Measurements from ENCODE around the gene S100A14.
A peak's percentile ranks its signal among the peaks of the same experiment; 100 is the strongest.

Gene S100A14

DNA sequence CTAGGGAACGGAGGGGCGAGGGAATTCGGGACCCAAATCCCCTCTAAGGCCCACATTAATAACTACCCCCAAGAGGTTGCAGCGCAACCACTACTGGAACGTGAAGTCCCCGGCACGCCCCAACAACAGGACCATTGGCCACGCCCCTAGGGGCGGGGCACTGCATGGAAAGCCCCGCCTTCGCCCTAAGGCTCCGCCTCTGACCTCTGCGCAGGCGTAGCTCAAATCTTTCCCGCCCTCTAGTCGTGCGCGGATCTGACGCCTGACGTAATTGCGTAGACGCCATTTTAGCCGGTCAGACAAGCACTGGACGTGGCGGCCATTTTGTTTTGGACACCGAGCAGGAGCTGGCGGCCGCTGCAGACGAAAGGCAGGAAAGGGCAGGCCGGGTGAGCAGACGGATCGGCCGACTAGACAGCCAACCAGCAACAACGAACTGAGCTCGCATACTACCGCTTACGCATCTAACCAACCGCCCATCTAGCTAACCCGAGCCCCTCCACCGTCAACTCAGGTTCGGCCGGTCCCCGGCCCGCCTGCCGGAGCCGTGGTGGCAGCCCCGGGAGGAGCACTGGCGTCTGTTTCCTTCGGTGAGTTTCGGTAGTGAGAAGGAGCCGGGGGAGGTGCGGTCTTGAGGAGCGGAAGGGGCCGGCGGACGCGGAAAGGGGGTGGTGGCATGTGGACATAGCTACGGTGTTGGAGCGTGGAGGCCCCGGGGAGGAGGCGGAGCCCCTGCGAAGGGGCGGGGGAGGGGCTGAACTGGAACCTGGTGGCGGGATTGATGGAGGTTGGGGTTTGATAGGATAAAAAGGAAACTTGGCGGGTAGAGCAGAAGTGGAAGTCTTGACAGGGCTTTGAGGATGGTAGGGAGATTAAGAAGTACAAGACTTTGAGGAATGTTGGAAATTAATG lies 17.9 kb upstream of the S100A14 start, which contains the start of gene CHTOP:
CHTOP (plus strand) TSS at position 313 of the 912 bp plus-strand sequence. CDS start 2,523 bp downstream, outside the sequence.
- WGBS (ENCODE audit: extremely low coverage, insufficient coverage, insufficient read length), result no CpG with 5 or more reads among the region's 65 CpGs
- Histone ChIP-seq H3K4me3 (ENCODE audit: low read depth, low read length) (peak within 1 kb of the TSS; percentile 90), H3K4me2 (ENCODE audit: low read length) (peak within 1 kb of the TSS; percentile 75), H4K8ac (ENCODE audit: low read depth, low read length) (peak within 1 kb of the TSS; percentile 100), H3K9ac (ENCODE audit: low read length) (peak within 1 kb of the TSS; percentile 98), H3K14ac (ENCODE audit: low read length) (peak within 1 kb of the TSS; percentile 100), H3K4me1 (ENCODE audit: control insufficient read depth in 1 of 2, insufficient read depth in 2 of 2, low read length in 2 of 2) (peaks cover 7 to 8% of the 10 kb centered on the region in 2 experiments), H3K9me3 (ENCODE audit: insufficient read depth, low read depth, low read length) (peaks cover 4% of the 10 kb centered on the region), H2BK120ac (ENCODE audit: insufficient read depth, low read length, poor library complexity) (peak within 1 kb of the TSS; percentile 100), H3K79me1 (ENCODE audit: low read length) (peaks cover 4% of the 10 kb centered on the region), H4K91ac (ENCODE audit: low read depth, low read length) (peak within 1 kb of the TSS; percentile 100), H3K27me3 (ENCODE audit: insufficient read depth, low read length) (no peaks in the 10 kb centered on the region), H2BK5ac (ENCODE audit: low read depth, low read length, poor library complexity) (peak within 1 kb of the TSS; percentile 100), H3K27ac (ENCODE audit: low read depth, low read length) (peak within 1 kb of the TSS; percentile 99), H2AFZ (ENCODE audit: insufficient read depth, low read length, poor library complexity) (peak within 1 kb of the TSS; percentile 98), H4K12ac (ENCODE audit: low read depth, low read length) (peak within 1 kb of the TSS; percentile 100), H2BK12ac (ENCODE audit: low read length) (peak within 1 kb of the TSS; percentile 42), H3K36me3 (ENCODE audit: control insufficient read depth in 1 of 2, insufficient read depth in 2 of 2, low read length in 2 of 2) (peaks cover 22 to 25% of the 10 kb centered on the region in 2 experiments), H3K23ac (ENCODE audit: low read length) (no peak within 1 kb of the TSS), H2AK5ac (ENCODE audit: low read length) (peak within 1 kb of the TSS; percentile 100), H3K4ac (ENCODE audit: low read depth, low read length) (peak within 1 kb of the TSS; percentile 99), H3K18ac (ENCODE audit: low read length) (peak within 1 kb of the TSS; percentile 100), H3K79me2 (ENCODE audit: control insufficient read depth, insufficient read depth, low read length, poor library complexity) (peaks cover 12% of the 10 kb centered on the region)
- DNase-seq, result peak; percentile 98 to 100

DNA sequence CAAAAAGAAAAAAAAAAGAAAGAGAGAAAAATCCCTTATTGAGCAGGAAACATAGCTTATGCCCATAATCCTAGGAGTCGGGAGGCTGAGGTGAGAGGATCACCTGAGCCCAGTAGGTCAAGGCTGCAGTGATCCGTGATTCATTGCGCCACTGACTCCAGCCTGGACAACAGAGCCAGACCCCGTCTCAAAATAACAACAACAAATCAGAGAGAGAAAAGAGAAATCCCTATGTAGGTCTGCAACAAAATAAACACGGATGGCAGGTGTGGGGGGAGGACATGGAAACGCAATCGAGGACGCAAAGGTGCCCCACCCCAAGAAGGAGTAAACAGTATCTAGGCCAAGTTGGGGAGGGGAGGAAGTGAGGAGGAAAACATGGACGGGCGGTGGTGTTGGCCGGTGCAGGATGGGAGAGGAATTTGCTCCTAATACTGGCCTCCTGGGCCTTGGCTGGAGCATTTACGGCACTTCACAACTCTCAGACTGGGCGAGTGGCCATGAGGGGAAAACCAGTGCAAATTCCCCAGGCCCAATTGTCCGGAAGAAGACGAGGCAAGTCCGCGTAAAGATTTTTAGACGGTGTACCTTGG lies 17.1 kb upstream of the S100A14 start:
- no peak overlapping the region for H3K14ac ChIP-seq (ENCODE audit: low read length)
- no peak overlapping the region for H2BK120ac ChIP-seq (ENCODE audit: insufficient read depth, low read length, poor library complexity)
- H3K4me1 ChIP-seq (ENCODE audit: control insufficient read depth in 1 of 2, insufficient read depth in 2 of 2, low read length in 2 of 2), result peaks cover 7 to 8% of the 10 kb centered on the region in 2 experiments
- H2AK5ac ChIP-seq (ENCODE audit: low read length), result no peak overlapping the region
- peaks cover 12% of the 10 kb centered on the region for H3K79me2 ChIP-seq (ENCODE audit: control insufficient read depth, insufficient read depth, low read length, poor library complexity)
- H3K9me3 ChIP-seq (ENCODE audit: insufficient read depth, low read depth, low read length), result peaks cover 4% of the 10 kb centered on the region
- no peak overlapping the region for H3K23ac ChIP-seq (ENCODE audit: low read length)
- WGBS (ENCODE audit: extremely low coverage, insufficient coverage, insufficient read length), result no CpG with 5 or more reads among the region's 18 CpGs
- no peak for DNase-seq
- H3K27ac ChIP-seq (ENCODE audit: low read depth, low read length), result no peak overlapping the region
- H2BK5ac ChIP-seq (ENCODE audit: low read depth, low read length, poor library complexity), result no peak overlapping the region
- H3K18ac ChIP-seq (ENCODE audit: low read length), result peak overlapping the region; percentile 9
- no peaks in the 10 kb centered on the region for H3K27me3 ChIP-seq (ENCODE audit: insufficient read depth, low read length)
- H3K4me2 ChIP-seq (ENCODE audit: low read length), result peak overlapping the region; percentile 25
- no peak overlapping the region for H4K12ac ChIP-seq (ENCODE audit: low read depth, low read length)
- H3K4ac ChIP-seq (ENCODE audit: low read depth, low read length), result no peak overlapping the region
- H3K79me1 ChIP-seq (ENCODE audit: low read length), result peaks cover 4% of the 10 kb centered on the region
- H2BK12ac ChIP-seq (ENCODE audit: low read length), result peak overlapping the region; percentile 10
- H2AFZ ChIP-seq (ENCODE audit: insufficient read depth, low read length, poor library complexity), result peak overlapping the region; percentile 4
- H3K4me3 ChIP-seq (ENCODE audit: low read depth, low read length), result no peak overlapping the region
- peak overlapping the region; percentile 10 for H4K8ac ChIP-seq (ENCODE audit: low read depth, low read length)
- peak overlapping the region; percentile 16 for H4K91ac ChIP-seq (ENCODE audit: low read depth, low read length)
- peaks cover 17 to 20% of the 10 kb centered on the region in 2 experiments for H3K36me3 ChIP-seq (ENCODE audit: control insufficient read depth in 1 of 2, insufficient read depth in 2 of 2, low read length in 2 of 2)
- H3K9ac ChIP-seq (ENCODE audit: low read length), result no peak overlapping the region

DNA sequence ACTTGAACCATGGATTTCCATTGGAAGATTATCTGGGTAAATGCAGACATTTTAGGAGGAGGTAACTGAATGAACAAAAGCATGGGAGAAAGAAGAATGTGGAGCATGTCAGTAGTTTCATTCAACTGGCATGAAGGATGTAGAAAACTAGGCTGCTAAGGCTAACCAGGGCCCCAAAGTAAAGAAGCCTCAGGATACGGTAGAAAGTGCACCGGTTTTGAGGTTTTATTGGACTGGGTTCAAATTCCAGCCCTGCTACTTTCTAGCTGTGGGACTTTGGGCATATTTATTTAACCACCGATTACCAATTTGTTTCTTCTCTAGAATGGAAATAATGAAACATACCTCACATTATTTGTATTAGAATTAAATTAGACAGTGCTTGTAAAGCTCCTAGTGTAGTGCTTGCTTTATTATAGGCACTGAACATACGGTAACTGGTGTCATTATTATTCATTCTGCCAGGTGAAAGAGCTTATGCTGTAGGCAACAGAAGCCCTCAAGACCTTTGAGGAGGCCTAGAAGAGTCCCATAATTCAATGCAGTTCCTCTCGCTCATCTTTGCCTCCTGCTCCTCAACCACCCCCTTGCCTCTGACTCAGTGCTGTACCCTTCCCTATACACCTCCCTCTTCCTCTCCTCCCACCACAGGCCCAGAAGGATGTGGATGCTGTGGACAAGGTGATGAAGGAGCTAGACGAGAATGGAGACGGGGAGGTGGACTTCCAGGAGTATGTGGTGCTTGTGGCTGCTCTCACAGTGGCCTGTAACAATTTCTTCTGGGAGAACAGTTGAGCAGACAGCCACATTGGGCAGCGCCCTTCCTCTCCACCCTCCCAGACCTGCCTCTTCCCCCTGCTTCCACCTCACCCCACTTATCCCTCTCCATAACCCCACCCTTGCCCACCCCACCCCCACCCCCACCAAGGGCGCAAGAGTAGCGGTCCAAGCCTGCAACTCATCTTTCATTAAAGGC lies 15.2 kb upstream of the S100A14 start:
- no peak overlapping the region for H3K4ac ChIP-seq (ENCODE audit: low read depth, low read length)
- H2AK5ac ChIP-seq (ENCODE audit: low read length), result peak overlapping the region; percentile 67
- H3K36me3 ChIP-seq (ENCODE audit: control insufficient read depth in 1 of 2, insufficient read depth in 2 of 2, low read length in 2 of 2), result peaks cover 6% of the 10 kb centered on the region in 2 experiments
- H3K79me2 ChIP-seq (ENCODE audit: control insufficient read depth, insufficient read depth, low read length, poor library complexity), result peaks cover 19% of the 10 kb centered on the region
- H3K14ac ChIP-seq (ENCODE audit: low read length), result no peak overlapping the region
- peaks cover 15 to 16% of the 10 kb centered on the region in 2 experiments for H3K4me1 ChIP-seq (ENCODE audit: control insufficient read depth in 1 of 2, insufficient read depth in 2 of 2, low read length in 2 of 2)
- H2BK12ac ChIP-seq (ENCODE audit: low read length), result no peak overlapping the region
- no peak overlapping the region for H4K91ac ChIP-seq (ENCODE audit: low read depth, low read length)
- no peak overlapping the region for H2BK120ac ChIP-seq (ENCODE audit: insufficient read depth, low read length, poor library complexity)
- H4K8ac ChIP-seq (ENCODE audit: low read depth, low read length), result no peak overlapping the region
- H3K9ac ChIP-seq (ENCODE audit: low read length), result no peak overlapping the region
- peaks cover 20% of the 10 kb centered on the region for H3K79me1 ChIP-seq (ENCODE audit: low read length)
- H4K12ac ChIP-seq (ENCODE audit: low read depth, low read length), result no peak overlapping the region
- H3K9me3 ChIP-seq (ENCODE audit: insufficient read depth, low read depth, low read length), result peaks cover 4% of the 10 kb centered on the region
- DNase-seq, result no peak
- no peak overlapping the region for H3K4me2 ChIP-seq (ENCODE audit: low read length)
- H2AFZ ChIP-seq (ENCODE audit: insufficient read depth, low read length, poor library complexity), result no peak overlapping the region
- H3K18ac ChIP-seq (ENCODE audit: low read length), result no peak overlapping the region
- no peaks in the 10 kb centered on the region for H3K27me3 ChIP-seq (ENCODE audit: insufficient read depth, low read length)
- no peak overlapping the region for H3K27ac ChIP-seq (ENCODE audit: low read depth, low read length)
- no peak overlapping the region for H3K23ac ChIP-seq (ENCODE audit: low read length)
- no peak overlapping the region for H2BK5ac ChIP-seq (ENCODE audit: low read depth, low read length, poor library complexity)
- no peak overlapping the region for H3K4me3 ChIP-seq (ENCODE audit: low read depth, low read length)
- no CpG with 5 or more reads among the region's 10 CpGs for WGBS (ENCODE audit: extremely low coverage, insufficient coverage, insufficient read length)

DNA sequence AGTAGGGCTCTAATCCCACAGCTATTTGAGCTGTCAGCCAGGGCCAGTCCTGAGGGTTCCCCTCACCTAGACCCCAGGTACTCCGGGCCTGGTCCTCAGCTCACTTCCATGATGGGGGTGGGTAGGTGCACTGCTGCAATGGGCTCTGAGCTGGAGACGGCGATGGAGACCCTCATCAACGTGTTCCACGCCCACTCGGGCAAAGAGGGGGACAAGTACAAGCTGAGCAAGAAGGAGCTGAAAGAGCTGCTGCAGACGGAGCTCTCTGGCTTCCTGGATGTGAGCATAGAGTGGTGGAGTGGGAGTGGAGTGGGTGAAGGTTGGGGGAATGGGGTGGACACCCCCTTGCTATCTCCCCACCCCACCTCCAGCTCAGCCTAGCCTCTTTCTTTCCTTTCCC lies 14.3 kb upstream of the S100A14 start:
- Histone ChIP-seq H3K9ac (ENCODE audit: low read length) (no peak overlapping the region), H3K79me2 (ENCODE audit: control insufficient read depth, insufficient read depth, low read length, poor library complexity) (peaks cover 18% of the 10 kb centered on the region), H4K8ac (ENCODE audit: low read depth, low read length) (no peak overlapping the region), H3K79me1 (ENCODE audit: low read length) (peaks cover 23% of the 10 kb centered on the region), H3K14ac (ENCODE audit: low read length) (no peak overlapping the region), H2BK5ac (ENCODE audit: low read depth, low read length, poor library complexity) (no peak overlapping the region), H3K23ac (ENCODE audit: low read length) (no peak overlapping the region), H3K27me3 (ENCODE audit: insufficient read depth, low read length) (no peaks in the 10 kb centered on the region), H3K4me1 (ENCODE audit: control insufficient read depth in 1 of 2, insufficient read depth in 2 of 2, low read length in 2 of 2) (peaks cover 23 to 25% of the 10 kb centered on the region in 2 experiments), H4K91ac (ENCODE audit: low read depth, low read length) (peak overlapping the region; percentile 45), H3K36me3 (ENCODE audit: control insufficient read depth in 1 of 2, insufficient read depth in 2 of 2, low read length in 2 of 2) (peaks cover 2 to 4% of the 10 kb centered on the region in 2 experiments), H2AFZ (ENCODE audit: insufficient read depth, low read length, poor library complexity) (no peak overlapping the region), H2BK120ac (ENCODE audit: insufficient read depth, low read length, poor library complexity) (no peak overlapping the region), H3K18ac (ENCODE audit: low read length) (no peak overlapping the region), H2AK5ac (ENCODE audit: low read length) (no peak overlapping the region), H3K4ac (ENCODE audit: low read depth, low read length) (no peak overlapping the region), H3K27ac (ENCODE audit: low read depth, low read length) (no peak overlapping the region), H3K4me2 (ENCODE audit: low read length) (no peak overlapping the region), H3K4me3 (ENCODE audit: low read depth, low read length) (no peak overlapping the region), H3K9me3 (ENCODE audit: insufficient read depth, low read depth, low read length) (peaks cover 4% of the 10 kb centered on the region), H4K12ac (ENCODE audit: low read depth, low read length) (no peak overlapping the region), H2BK12ac (ENCODE audit: low read length) (no peak overlapping the region)
- no CpG with 5 or more reads among the region's 7 CpGs for WGBS (ENCODE audit: extremely low coverage, insufficient coverage, insufficient read length)
- DNase-seq, result no peak
